Activated CD4-positive, alpha-beta memory T cell treated with anti-CD3 and anti-CD28 coated beads, Interleukin-2, amount 10 ng/mL, durations not matched to agents 7 days and 5 days (primary cell): Measurements from ENCODE around the gene SDCCAG8. TPM values are rescaled to one million over a fixed set of nuclear protein-coding genes. Genes with fewer than 3 reads are reported as not detected.
"Not testable (repeated sequence)": the region's sequence is repeated elsewhere in the genome, so short reads cannot be mapped to it uniquely, and the experiment has no call there.

Experiments used
- CTCF ChIA-PET: fragments of 350-600 bp; sonication (Branson Sonifier 250); formaldehyde crosslinking; loops from one replicate; lab custom pipeline; 2021; ENCODE audit warnings: antibody characterized with exemption, inconsistent platforms; lab: Charles Lee
- POLR2A ChIA-PET: fragments of 350-600 bp; sonication (Branson Sonifier 250); formaldehyde crosslinking; loops from one replicate; lab custom pipeline; 2021; ENCODE audit warnings: antibody characterized with exemption; lab: Charles Lee
- DNase-seq: peaks from one replicate; pipeline ENCODE4 v3.0.0-alpha.2; 2020
- H3K27ac Mint-ChIP-seq: one replicate; pipeline ENCODE4 v1.8.0; 2021; ENCODE audit warnings: mild to moderate bottlenecking, mixed read lengths
- H3K27me3 Mint-ChIP-seq: one replicate; pipeline ENCODE4 v1.8.0; 2021; ENCODE audit warnings: mixed read lengths
- H3K36me3 Mint-ChIP-seq: one replicate; pipeline ENCODE4 v1.8.0; 2021; ENCODE audit warnings: low read depth, mixed read lengths
- H3K4me1 Mint-ChIP-seq: one replicate; pipeline ENCODE4 v1.8.0; 2021; ENCODE audit warnings: mixed read lengths
- H3K4me3 Mint-ChIP-seq: one replicate; pipeline ENCODE4 v1.8.0; 2021; ENCODE audit warnings: mild to moderate bottlenecking, mixed read lengths
- H3K9me3 Mint-ChIP-seq: one replicate; pipeline ENCODE4 v1.8.0; 2021; ENCODE audit warnings: mixed read lengths
- total RNA-seq, 2 experiments: library from RNA; stranded (reverse); gene quantifications; one replicate each; pipeline ENCODE4 v1.2.3, GENCODE V29; 2021

Gene SDCCAG8
- 10 to 100 TPM; 18.8 to 20.3 TPM for total RNA-seq

- Mint-ChIP-seq H3K9me3 (no peaks in the 10 kb centered on the region), H3K27ac (peak within 1 kb of the TSS; percentile 97), H3K36me3 (peaks cover 3% of the 10 kb centered on the region), H3K4me1 (peaks cover 29% of the 10 kb centered on the region), H3K27me3 (no peaks in the 10 kb centered on the region), H3K4me3 (peak within 1 kb of the TSS; percentile 95)
- ChIA-PET CTCF (interaction anchor here (0.9 to 1.4 kb wide), 3 partner anchors 24 to 1044 kb away, joined by 3 to 5 read pairs (median 4); no protein-coding TSS in a partner anchor), POLR2A (interaction anchor here (0.6 to 3.5 kb wide), 9 partner anchors 17 to 1194 kb away, joined by 3 to 16 read pairs (median 4); no protein-coding TSS in a partner anchor)
- DNase-seq: peak; percentile 96
Observed at GRCh38 chr1:243255791-243256512, at the start of gene SDCCAG8. Gene SDCCAG8 (plus strand): TSS chr1:243256041. CDS start chr1:243256174, 133 bp downstream.

GRCh38 chr1:243211984-243212383 is 43.9 kb upstream of the SDCCAG8 start:
- H3K9me3 Mint-ChIP-seq, DNase-seq, H3K36me3 Mint-ChIP-seq, H3K27ac Mint-ChIP-seq, H3K27me3 Mint-ChIP-seq, H3K4me1 Mint-ChIP-seq, CTCF ChIA-PET, POLR2A ChIA-PET, H3K4me3 Mint-ChIP-seq: not testable (repeated sequence)

DNA sequence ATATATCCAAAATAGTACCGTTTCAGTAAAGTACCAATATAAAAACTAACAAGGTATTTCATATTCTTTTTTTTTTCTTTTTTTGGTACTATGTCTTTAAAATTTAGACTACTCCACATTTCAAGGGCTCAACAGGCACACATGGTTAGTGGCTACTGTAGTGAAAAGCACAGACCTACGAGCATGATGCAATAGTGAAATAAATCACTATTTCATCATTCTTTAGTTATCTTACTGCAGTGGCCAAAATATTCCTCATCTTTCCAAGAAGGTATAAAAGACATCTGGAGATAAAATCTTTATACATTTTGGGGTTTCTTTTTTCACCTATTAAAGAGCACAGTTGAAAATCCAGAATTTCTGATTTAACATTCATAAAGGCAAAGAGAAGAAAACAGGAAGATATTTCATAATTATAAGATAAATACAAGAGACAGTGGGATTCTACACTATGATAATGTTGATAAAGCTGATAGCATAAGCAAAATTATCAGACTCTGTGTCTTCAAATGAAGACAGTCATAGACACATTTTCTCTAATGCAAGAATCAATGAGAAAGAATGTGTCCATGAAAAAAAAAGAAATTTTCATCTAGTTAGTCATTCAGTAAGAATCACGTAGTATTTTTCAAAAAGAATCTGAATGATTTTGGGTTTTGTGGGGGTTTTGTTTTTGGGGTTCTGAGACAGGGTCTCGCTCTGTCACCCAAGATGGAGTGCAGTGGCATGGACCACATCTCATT is 42.6 kb upstream of the SDCCAG8 start:
- Mint-ChIP-seq H3K9me3 (peaks cover 3% of the 10 kb centered on the region), H3K36me3 (peaks cover 8% of the 10 kb centered on the region), H3K4me3 (no peak overlapping the region), H3K27me3 (no peaks in the 10 kb centered on the region), H3K4me1 (no peaks in the 10 kb centered on the region), H3K27ac (no peak overlapping the region)
- DNase-seq: no peak
- ChIA-PET CTCF (no interaction called here), POLR2A (no interaction called here)

GRCh38 chr1:243215276-243215875 is 40.5 kb upstream of the SDCCAG8 start:
- H3K27me3 Mint-ChIP-seq, H3K9me3 Mint-ChIP-seq, POLR2A ChIA-PET, H3K27ac Mint-ChIP-seq, H3K4me1 Mint-ChIP-seq, CTCF ChIA-PET, DNase-seq, H3K4me3 Mint-ChIP-seq: not testable (repeated sequence)
- peaks cover 18% of the 10 kb centered on the region for H3K36me3 Mint-ChIP-seq

- ChIA-PET POLR2A (interaction anchor here (0.9 kb wide), 1 partner anchor 39 kb away, joined by 3 read pairs; the partner anchor contains the start of gene CEP170), CTCF (no interaction called here)
- Mint-ChIP-seq H3K4me1 (no peaks in the 10 kb centered on the region), H3K27me3 (no peaks in the 10 kb centered on the region), H3K27ac (no peak overlapping the region), H3K4me3 (no peak overlapping the region), H3K36me3 (peaks cover 28% of the 10 kb centered on the region), H3K9me3 (peaks cover 3% of the 10 kb centered on the region)
- no peak for DNase-seq
Observed at GRCh38 chr1:243216741-243217140, 39.1 kb upstream of the SDCCAG8 start.

DNA sequence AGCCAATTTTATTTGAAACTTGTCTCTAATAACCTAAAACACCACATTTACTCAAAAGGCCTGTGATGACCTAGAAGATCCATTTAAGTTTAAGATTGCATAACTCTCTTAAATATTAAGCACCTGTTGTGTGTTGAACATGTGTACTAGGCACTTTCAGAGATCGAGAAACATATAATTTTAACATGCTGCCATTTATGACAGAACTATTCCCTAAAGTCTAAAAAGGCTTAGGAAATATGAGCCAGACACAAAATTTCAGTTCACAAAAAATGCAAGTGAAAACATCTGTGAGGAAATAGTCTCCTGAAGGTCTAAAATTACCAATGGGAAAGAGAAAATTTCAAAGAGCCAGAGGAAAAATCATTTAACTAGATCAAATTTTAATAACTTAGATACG is 38.5 kb upstream of the SDCCAG8 start:
- ChIA-PET POLR2A (no interaction called here), CTCF (no interaction called here)
- H3K27ac Mint-ChIP-seq: no peak overlapping the region

DNA sequence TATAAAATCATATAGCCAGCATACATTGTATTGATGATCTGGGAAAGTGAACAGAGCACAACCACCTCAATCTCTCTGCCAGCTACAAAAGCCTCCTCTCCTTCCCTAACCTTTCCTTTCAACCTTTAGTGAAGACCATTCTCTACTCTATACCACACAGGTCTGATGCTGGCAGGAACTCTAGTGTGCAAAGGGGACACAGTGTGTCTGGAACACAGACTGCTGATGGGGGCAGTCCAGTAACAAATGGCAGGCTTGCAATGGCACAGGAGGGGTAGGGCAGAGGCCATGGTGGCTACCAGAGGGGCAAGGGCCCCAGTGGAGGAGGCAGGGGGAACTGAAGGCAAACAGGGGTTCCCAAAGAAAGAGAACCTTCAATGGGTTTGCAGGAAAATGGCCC is 37.8 kb upstream of the SDCCAG8 start:
- Mint-ChIP-seq H3K9me3 (peaks cover 3% of the 10 kb centered on the region), H3K4me1 (no peaks in the 10 kb centered on the region), H3K27ac (no peak overlapping the region), H3K36me3 (peaks cover 36% of the 10 kb centered on the region), H3K4me3 (no peak overlapping the region), H3K27me3 (no peaks in the 10 kb centered on the region)
- CTCF ChIA-PET: no interaction called here
- POLR2A ChIA-PET: interaction anchor here (0.6 kb wide), 1 partner anchor 13 kb away, joined by 3 read pairs; no protein-coding TSS in a partner anchor
- no peak for DNase-seq

More for the DNA sequence above, 38.5 kb upstream of the SDCCAG8 start:
- Mint-ChIP-seq H3K4me3 (no peak overlapping the region), H3K4me1 (no peaks in the 10 kb centered on the region), H3K27me3 (no peaks in the 10 kb centered on the region), H3K36me3 (peaks cover 31% of the 10 kb centered on the region), H3K9me3 (peaks cover 3% of the 10 kb centered on the region)
- no peak for DNase-seq

DNA sequence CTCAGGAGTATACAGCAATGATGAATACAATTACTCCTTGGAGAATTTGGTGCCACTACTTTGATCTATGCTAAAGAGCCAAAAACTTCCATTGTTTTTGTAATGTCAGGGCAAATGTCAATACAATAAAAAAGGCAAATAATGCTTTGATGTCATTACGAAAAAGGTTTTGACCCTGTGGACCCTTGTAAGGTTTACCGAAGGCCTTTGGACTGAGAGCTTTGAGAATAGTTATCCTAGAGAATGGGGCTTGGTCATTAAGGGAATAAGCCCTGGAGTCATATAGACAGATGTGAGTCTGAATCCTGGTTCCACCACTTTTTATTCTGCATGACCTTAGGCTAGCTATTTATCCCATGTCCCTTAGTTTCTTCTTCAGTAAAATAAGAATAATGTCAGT is 28.2 kb upstream of the SDCCAG8 start:
- CTCF ChIA-PET: no interaction called here
- no peak overlapping the region for H3K27ac Mint-ChIP-seq
- H3K4me3 Mint-ChIP-seq: no peak overlapping the region
- peaks cover 35% of the 10 kb centered on the region for H3K36me3 Mint-ChIP-seq
- POLR2A ChIA-PET: no interaction called here
- H3K9me3 Mint-ChIP-seq: peaks cover 28% of the 10 kb centered on the region
- no peaks in the 10 kb centered on the region for H3K27me3 Mint-ChIP-seq
- no peak for DNase-seq
- H3K4me1 Mint-ChIP-seq: peaks cover 7% of the 10 kb centered on the region

DNA sequence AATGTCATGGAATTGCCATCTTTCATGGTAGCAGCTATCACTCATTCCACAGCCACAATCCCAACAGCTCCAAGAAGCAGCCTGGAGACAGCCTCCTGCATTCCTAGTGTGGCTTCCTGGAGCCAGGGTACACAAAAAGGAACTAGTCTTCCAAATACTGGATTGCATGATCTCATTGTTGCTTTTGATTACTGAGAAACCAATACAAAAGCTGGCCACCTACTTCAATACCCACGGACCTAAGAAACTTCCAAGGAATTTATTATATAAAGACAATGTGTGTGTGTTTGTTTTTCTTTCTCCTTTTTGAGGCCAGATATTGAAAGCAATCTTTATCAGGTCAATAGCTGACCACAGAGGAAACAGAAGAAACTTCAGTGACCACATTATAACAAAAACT is 26.3 kb upstream of the SDCCAG8 start:
- Mint-ChIP-seq H3K27me3 (no peaks in the 10 kb centered on the region), H3K36me3 (peaks cover 25% of the 10 kb centered on the region), H3K4me3 (no peak overlapping the region), H3K27ac (no peak overlapping the region), H3K9me3 (peaks cover 35% of the 10 kb centered on the region), H3K4me1 (peaks cover 7% of the 10 kb centered on the region)
- ChIA-PET CTCF (no interaction called here), POLR2A (interaction anchor here (1.4 kb wide), 1 partner anchor 26 kb away, joined by 4 read pairs; the partner anchor contains the start of genes CEP170 and SDCCAG8)
- DNase-seq: no peak

DNA sequence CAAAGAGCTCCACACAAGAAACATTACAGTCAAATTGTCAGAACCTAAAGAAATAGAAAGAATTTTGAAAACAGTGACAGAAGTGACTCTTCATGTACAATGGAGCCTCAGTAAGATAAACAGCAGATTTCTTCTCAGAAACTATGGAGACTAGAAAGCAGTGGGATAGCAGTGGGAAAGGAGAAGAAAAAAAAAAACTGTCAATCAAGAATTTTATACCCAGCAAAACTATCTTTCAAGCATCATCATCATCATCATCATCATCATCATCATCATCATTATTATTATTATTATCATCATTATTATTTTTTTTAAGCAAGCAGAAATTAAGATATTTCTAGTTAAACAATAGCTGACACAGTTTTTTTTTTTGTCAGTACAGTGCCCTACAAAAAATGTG is 24.9 kb upstream of the SDCCAG8 start:
- ChIA-PET POLR2A (interaction anchor here (0.6 to 0.7 kb wide), 2 partner anchors 12 to 81 kb away, joined by 3 to 4 read pairs; no protein-coding TSS in a partner anchor), CTCF (no interaction called here)
- Mint-ChIP-seq H3K4me3 (no peak overlapping the region), H3K4me1 (peaks cover 7% of the 10 kb centered on the region), H3K36me3 (peaks cover 29% of the 10 kb centered on the region), H3K9me3 (peaks cover 37% of the 10 kb centered on the region), H3K27me3 (no peaks in the 10 kb centered on the region), H3K27ac (no peak overlapping the region)
- DNase-seq: no peak

DNA sequence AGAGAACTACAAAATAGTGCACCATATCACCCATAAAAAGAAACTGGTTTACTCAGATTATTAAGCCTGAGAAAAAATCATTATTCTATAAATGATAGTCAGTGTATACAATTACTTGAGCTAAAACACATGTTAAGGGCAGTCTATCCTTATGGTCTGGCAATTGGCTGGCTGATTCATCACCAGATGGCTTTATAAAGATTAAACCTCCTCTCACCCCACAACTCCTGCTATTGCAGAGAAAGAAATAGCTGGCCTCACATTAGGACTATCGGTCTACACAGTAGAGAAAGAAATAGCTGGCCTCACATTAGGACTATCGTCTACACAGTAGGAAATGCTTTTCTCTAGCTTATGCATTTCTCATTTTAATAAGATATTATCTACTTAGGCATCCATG is 21.9 kb upstream of the SDCCAG8 start:
- Mint-ChIP-seq H3K36me3 (peaks cover 28% of the 10 kb centered on the region), H3K4me1 (peaks cover 7% of the 10 kb centered on the region), H3K27ac (no peak overlapping the region), H3K27me3 (no peaks in the 10 kb centered on the region), H3K4me3 (no peak overlapping the region), H3K9me3 (peaks cover 32% of the 10 kb centered on the region)
- POLR2A ChIA-PET: no interaction called here
- no peak for DNase-seq
- CTCF ChIA-PET: no interaction called here

DNA sequence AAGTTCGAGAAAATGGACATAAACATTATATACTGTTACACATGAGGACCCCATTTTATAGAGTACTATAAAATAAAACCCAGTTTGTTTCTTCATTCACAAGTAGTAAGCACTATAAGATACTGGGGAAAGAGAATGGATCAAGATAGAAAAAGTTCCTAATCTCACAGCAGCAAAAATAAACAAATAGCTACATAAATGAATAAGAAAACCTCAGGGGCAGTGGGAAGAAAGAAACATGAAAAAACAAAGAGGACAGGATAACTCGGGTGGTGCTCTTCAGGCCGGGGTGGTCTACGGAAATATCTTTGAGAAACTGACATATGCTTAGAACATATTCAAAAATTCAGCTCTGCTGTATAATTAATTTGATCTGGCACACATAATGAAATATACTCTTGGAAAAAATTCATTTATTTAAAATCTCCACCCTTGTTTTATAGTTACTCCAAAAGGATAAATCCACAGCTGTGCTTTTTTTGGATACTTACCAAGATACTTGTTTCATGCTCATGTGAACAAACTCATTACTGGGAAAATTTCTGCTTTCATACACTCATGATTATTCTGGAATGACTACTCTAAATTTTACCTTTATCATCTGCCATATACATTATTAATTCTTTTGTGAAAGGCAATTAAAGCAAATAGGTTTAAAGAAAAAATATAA is 20.7 kb upstream of the SDCCAG8 start:
- POLR2A ChIA-PET: no interaction called here
- CTCF ChIA-PET: no interaction called here
- Mint-ChIP-seq H3K27me3 (no peaks in the 10 kb centered on the region), H3K27ac (no peak overlapping the region), H3K4me1 (no peaks in the 10 kb centered on the region), H3K36me3 (peaks cover 28% of the 10 kb centered on the region), H3K9me3 (peaks cover 22% of the 10 kb centered on the region), H3K4me3 (no peak overlapping the region)
- no peak for DNase-seq
